ENCODE results near the gene GCK.

The GCK gene

DNA sequence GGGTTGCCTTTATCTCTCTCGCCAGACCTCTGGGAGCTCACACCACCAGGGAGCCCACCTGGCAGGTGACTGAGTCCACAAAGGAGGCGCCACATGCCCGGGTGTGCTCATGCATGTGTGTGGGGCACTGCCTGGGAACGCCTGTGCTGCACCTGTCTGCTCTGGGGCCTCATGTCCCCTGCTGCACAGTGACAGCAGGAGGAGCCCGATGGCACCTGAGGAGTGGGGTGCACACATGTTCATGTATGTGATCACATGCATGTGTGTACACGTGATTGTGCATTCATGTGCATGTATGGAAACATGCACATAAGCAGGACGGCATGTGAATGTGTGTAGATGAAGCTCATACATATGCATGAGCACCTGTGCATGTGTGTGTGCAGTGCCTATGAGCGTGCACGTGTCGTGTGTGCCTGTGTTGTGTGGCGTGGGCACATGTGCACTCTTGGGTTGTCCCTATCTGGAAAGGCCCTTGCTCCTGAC is 33.6 kb upstream of the GCK start:
- no peak for DNase-seq (ENCODE audit: low spot score)
- no peak for TF ChIP-seq CTCF (IDR thresholded peaks at IDR 0.05; ENCODE audit: extremely low read depth, insufficient read depth, missing control alignments)
- in situ Hi-C loops (cut with MboI; ENCODE audit: low pct_unique_long_range_greater_than_20kb, low sequenced_read_pairs, unreplicated experiment) = no loop called here

- no peak for DNase-seq (ENCODE audit: low spot score)
- no peak for TF ChIP-seq CTCF (IDR thresholded peaks at IDR 0.05; ENCODE audit: extremely low read depth, insufficient read depth, missing control alignments)
- in situ Hi-C loops (cut with MboI; ENCODE audit: low pct_unique_long_range_greater_than_20kb, low sequenced_read_pairs, unreplicated experiment) = no loop called here
Measured at GRCh38 chr7:44222074-44222473, 32.8 kb upstream of the GCK start.

- in situ Hi-C loops (cut with MboI; ENCODE audit: low pct_unique_long_range_greater_than_20kb, low sequenced_read_pairs, unreplicated experiment) = no loop called here
- TF ChIP-seq CTCF (IDR thresholded peaks at IDR 0.05; ENCODE audit: extremely low read depth, insufficient read depth, missing control alignments) = no peak
- DNase-seq (ENCODE audit: low spot score) = no peak
Measured at GRCh38 chr7:44221231-44221791, 32.1 kb upstream of the GCK start.

DNA sequence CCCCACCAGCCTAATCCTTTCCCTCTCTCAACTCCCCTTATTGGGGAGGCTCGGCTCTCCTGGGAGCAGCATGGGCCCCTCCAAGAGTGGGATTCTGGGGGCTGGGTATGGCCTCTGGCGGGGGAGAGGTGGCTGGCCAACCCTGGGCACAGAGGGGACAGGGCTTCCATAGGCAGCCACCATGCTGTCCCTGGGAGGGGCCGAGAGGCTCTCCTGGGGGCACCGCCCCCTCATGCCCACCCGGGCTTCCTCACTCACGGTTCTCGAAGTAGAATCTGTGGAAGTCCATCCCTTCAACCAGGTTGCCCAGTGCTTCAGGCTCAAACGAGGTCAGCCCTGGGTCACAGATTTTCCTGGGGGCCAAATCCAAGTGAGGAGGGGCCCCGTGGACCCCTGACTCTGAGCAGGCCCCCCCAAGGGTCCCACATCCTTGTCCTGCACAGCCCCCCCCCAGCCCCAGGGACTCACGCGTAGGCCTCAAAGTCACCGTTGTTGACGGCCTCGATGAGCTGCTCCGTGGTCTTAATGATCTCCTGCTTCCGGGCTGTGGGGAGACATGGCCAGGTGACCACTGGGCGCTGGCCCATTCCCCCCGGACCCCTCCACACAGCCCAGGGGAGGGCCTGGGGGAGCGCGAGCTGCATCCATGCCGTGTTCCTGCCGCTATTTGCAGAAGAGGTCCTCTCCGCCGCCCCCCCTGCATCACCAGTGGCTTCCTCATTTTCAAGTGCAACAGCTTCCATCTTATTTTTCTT is 31.3 kb upstream of the GCK start:
- no peak for TF ChIP-seq CTCF (IDR thresholded peaks at IDR 0.05; ENCODE audit: extremely low read depth, insufficient read depth, missing control alignments)
- in situ Hi-C loops (cut with MboI; ENCODE audit: low pct_unique_long_range_greater_than_20kb, low sequenced_read_pairs, unreplicated experiment) = no loop called here

DNA sequence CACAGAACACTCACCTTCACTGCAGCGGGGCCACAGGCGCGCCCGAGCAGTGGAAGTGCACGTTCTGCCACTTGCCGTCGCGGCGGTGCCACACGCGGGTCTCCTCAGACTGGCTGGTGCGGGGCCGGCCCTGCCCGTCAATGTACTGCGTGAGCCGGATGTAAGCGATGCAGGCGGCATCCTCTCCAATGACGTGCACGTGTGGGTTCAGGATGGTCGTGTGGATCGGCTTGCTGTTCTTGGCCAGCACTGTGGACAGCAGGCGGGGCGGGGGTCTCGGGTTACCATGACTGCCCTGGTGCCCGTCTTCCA is 30.8 kb upstream of the GCK start:
- in situ Hi-C loops (cut with MboI; ENCODE audit: low pct_unique_long_range_greater_than_20kb, low sequenced_read_pairs, unreplicated experiment) = no loop called here
- no peak for TF ChIP-seq CTCF (IDR thresholded peaks at IDR 0.05; ENCODE audit: extremely low read depth, insufficient read depth, missing control alignments)
- DNase-seq (ENCODE audit: low spot score) = no peak

More for the DNA sequence above, 31.3 kb upstream of the GCK start:
- DNase-seq (ENCODE audit: low spot score) = no peak

- TF ChIP-seq CTCF (IDR thresholded peaks at IDR 0.05; ENCODE audit: extremely low read depth, insufficient read depth, missing control alignments) = no peak
Measured at GRCh38 chr7:44219371-44220045, 30.3 kb upstream of the GCK start.

More at GRCh38 chr7:44219371-44220045, 30.3 kb upstream of the GCK start:
- no peak for DNase-seq (ENCODE audit: low spot score)
- in situ Hi-C loops (cut with MboI; ENCODE audit: low pct_unique_long_range_greater_than_20kb, low sequenced_read_pairs, unreplicated experiment) = no loop called here
